Endothelial cell of hepatic sinusoid (primary cell): ENCODE data around the gene PER2.
"Not testable (repeated sequence)": the region's sequence is repeated elsewhere in the genome, so short reads cannot be mapped to it uniquely, and the experiment has no call there.

ENCODE experiments used
- in situ Hi-C: cut with HindIII; loops from 2 replicates; pipeline ENCODE4 v1.10.0; 2017; ENCODE audit warnings: low sequenced_read_pairs

Gene PER2

GRCh38 chr2:238288650-238289573 is 502 bp upstream of the PER2 start:
- in situ Hi-C loops = no loop called here

DNA sequence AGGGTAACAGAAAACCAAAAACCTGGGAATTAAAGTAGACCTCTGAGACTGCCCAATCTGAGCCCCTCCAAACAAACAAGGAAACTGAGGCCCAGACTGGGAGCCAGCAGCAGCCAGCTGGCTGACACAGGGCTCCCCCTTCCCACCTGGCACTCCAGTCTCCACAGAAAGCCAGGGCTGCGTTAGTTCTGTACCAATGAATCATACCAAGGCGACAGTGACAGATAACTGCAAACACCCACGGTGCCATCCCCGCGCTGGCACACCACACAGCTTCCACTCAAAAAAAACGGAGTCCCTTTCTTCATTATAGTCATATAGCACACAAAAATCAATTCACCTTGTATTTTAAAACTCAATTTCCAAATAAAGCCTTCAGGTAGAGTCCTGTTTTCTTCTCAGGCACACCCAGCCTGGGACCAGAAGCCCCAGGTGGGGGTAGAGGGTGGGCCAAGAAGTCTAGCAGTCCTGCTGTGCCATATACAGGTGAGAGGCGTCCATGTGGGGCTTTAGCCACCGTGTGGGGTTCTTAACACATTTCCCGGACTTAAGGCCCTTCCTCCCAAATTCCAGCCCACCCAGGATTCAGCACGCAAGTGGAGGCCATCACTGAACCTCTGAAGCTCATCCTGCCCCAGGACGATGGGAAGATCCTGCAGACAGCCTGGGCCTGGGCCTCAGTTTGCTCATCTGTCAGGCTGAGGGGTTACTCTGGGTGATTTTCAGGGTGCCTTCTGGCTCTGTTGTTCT is 1.2 kb downstream of the PER2 start:
- in situ Hi-C loops = no loop called here

GRCh38 chr2:238286551-238286950 is 1.9 kb downstream of the PER2 start:
- in situ Hi-C loops = no loop called here

DNA sequence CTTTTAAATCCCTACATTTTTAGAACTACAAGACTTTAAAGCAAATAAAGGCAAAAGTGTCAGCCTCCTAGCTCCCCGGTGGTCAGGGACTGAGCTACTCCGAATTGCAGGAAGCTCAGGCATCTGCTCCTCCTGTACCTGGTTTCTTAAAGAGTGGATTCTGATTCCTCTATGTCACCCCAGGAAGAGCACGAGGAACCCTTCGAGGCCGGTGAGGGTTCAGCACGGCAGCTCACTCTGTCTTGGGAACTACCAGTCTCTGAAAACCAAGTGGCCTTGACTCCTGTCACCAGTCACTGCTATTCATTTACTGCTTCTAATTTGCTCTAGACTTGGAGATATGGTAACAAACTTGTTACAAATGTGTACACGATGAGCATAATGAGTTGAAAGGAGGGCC is 2.3 kb downstream of the PER2 start:
- in situ Hi-C loops = no loop called here

- in situ Hi-C loops = no loop called here
Measured at GRCh38 chr2:238285653-238286082, 2.7 kb downstream of the PER2 start.

GRCh38 chr2:238284802-238285515 is 3.5 kb downstream of the PER2 start:
- in situ Hi-C loops = no loop called here

DNA sequence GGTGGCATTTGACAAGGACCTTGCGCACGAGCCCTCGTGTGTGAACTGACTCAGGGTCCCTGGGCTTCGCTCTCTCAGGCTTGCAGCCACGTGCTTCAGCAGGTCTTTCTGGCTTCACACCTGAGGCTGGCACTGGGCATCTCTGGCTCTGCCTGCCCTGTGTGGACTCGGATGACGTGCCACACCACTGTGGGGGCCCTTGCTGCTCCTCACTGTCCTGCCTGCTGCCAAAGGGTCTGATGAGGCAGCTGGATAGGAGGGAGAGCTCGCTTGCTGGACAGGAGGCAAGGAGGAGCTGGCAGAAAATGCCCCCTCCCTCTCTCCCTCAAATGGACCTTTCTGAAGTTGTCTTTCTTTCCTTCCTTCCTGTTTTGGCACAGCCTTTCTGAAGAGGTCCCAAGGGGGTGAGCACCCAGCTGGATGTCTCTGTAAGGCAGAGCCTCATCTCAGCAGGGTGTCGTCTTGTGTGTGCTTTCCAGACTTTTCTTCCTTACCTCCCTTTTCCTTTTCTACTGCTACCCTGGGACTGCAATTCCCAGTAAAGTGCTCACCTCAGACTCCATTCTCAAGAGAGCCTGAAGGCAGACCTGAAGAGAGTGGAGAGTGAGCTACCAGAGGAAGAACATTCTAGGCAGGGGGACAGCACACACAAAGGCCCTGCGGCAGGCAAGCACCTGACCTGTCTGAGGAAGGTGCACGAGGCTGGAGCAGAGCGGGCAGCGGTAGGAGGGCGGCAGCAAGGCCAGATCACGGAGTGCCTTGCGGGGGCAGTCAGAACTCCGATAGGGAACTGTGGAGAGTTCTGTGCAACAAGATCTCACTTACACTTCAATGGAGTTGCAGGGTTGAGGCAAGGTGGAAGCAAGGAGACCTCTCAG is 5.3 kb downstream of the PER2 start:
- in situ Hi-C loops = no loop called here

DNA sequence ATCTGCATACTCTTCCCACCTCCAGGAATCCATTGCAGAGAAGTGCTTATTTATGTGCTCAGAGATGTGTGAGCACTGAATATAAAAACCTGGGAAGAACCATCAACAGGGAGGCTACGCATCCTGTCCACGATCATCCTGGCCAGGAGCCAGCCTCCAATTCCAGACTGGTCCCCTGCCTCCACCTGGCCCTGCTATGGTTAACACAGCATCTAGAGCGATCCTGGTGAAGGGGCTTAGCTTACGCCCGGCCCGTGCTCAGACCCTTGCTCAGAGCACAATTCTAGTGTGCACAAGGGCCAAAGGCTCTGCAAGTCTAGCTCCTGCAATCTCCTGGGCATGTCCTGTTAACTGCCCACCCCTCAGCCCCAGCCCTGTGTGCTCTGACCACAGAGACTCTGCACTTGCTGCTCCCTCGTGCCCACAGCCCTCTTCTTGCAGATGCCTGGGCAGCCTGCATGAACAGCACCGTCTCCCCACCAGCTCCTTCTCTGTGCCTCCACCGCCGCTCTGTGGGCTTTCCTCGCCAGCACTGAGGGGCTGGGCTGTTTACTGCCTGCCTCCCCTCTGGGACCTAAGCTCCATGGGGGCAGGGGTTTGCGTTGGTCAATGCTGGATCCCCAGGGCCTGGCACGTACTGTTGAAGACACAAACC is 6.5 kb downstream of the PER2 start:
- in situ Hi-C loops = no loop called here

DNA sequence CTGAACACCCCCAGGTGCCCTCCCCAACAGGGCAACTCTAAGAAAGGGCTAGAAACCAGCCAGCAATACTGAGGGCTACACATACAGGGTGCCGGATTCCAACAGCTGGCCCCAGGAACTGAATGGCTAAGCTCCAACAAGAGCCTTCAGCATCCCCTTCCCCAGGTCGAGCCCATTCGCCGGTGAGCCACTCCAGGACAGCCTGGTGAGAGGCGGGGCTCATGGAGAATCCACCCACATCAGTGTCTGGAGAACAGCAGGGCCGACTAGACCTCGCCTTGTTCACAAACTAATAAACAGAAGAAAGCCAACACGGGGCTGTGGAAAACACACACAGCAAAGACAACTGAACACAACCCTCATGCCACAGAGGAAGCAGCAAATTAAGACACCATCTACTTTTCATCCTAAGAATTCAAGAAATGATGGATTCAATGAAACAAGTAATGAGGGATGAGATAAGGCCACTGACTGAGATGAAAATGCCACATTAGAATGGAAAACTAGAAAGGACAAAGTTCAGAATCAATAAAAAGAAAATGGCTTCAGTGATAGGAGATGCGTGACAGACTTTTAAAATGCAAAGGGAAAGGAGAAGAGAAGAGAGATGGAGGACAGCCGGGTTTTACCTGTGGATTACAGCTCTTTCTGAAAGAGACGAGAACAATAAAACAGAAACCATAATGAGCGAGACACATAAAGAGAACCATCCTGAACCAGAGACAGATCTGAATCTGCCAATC is 8.2 kb downstream of the PER2 start:
- in situ Hi-C loops = no loop called here

DNA sequence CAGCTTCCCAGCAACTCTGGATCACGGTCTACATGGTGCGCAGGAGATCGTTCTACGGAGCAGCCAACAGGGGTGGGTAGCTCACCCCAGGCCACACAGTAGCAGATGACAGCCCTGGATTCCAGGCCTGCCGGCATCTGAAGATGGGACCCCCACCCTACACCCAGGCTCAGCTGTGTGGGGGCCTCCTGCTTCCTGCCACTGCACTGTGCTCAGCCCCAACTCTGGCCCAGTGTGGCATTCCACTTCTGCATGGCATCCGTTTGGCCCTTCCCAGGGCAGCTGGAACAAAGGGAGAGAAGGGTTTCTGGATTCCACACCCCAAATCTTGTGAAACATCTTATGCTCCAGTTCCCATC is 9.1 kb downstream of the PER2 start:
- in situ Hi-C loops = no loop called here

DNA sequence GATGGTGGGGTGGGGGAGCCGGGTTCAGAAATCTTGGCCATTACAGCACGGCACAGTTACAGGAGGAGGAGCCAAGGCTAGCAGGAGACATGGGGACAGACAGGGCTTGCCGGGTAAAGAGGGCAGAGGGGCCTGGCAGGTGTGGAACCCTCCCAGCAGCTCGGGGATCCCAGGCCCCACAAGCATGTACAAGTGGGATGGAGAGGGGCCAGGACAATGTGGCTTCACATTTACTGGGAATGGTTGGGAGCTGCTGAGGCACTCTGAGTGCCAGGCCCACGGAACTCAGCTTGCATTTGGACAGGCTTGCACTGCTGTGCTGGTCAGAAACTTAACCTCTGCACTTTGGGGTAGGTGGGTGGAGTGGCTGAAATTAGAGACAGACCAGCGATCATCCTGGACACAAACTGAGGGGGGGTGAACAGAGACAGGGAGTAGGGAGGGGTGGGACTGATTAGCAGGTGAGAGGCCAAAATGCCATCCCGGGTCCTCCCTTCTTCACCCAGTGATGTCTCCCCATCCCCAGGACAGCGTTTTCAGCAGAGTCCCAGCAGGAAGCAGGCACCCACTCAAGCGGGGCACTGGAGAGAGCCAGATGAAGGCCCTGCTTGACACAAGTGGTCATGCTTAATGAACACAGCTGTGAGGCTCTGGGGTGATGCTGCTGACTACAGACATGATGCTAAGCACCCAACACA is 9.6 kb downstream of the PER2 start:
- in situ Hi-C loops = no loop called here

DNA sequence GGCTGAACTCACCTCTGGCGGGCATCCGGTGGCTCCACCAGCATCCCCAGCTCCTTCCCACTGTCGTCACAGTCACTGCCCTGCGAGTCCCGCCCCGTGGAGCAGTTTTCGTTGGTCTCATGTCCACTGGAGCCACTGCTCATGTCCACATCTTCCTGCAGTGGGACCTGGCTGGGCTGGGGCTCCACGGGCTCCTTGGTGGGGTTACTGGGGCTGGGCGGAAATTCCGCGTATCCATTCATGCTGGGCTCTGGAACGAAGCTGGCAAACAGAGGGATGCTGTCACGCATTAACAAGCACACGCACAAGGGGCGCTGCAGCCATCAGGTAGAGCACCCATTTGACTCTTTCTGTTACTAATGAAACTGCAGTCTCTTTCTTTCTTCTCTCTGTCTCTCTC is 10.7 kb downstream of the PER2 start:
- in situ Hi-C loops = no loop called here

GRCh38 chr2:238274152-238274865 is 14.1 kb downstream of the PER2 start:
- in situ Hi-C loops = no loop called here

DNA sequence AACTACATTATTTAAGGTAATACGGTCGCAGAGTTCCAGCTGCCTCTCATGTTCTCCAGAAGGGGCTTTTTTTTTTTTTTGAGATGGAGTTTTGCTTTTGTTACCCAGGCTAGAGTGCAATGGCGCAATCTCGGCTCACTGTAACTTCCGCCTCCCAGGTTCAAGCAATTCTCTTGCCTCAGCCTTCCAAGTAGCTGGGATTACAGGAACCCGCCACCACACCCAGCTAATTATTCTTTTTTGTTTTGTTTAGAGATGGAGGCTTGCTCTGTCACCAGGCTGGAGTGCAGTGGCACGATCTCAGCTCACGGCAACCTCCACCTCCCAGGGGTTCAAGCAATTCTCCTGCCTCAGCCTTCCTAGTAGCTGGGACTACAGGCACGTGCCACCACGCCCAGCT is 15.0 kb downstream of the PER2 start:
- in situ Hi-C loops = not testable (repeated sequence)

DNA sequence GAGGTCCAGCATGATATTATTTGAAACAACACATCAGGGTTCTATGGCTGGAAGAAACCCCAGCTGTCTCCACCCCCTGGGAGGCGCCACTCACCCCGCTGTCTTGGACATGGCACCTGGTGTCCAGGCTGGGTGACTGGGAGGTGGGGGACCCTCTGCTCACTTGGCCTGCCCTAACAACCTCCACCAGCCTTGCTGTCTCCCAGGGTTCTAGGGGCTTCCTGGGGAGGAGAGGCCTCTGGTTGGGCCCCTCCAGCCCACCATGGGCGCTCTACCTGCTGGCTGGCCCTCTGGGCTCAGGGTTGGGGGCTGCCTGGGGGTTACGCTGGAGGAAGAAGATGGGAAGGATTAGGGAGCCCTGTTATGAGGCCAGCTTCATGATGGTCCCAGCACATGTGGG is 16.3 kb downstream of the PER2 start:
- in situ Hi-C loops = no loop called here

DNA sequence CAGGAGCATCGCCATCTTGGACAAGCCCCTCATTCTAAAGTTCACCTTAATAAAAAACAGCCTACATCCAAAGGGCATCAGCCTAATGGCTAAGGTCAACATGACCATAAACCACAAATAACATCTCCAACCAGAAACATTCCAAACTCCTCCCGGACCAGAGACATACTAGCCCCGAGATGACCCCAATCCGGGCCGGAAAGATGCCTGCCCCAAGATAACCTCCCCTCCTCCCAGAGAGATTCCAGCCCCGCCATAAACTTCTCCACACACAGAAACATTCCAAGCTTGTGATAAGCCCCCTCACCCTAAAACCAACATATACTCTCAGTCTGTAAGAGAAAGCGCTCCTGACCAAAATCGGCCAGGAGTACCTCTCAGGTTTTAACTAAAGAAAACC is 16.7 kb downstream of the PER2 start:
- in situ Hi-C loops = not testable (repeated sequence)

GRCh38 chr2:238271061-238271554 is 17.3 kb downstream of the PER2 start:
- in situ Hi-C loops = no loop called here

DNA sequence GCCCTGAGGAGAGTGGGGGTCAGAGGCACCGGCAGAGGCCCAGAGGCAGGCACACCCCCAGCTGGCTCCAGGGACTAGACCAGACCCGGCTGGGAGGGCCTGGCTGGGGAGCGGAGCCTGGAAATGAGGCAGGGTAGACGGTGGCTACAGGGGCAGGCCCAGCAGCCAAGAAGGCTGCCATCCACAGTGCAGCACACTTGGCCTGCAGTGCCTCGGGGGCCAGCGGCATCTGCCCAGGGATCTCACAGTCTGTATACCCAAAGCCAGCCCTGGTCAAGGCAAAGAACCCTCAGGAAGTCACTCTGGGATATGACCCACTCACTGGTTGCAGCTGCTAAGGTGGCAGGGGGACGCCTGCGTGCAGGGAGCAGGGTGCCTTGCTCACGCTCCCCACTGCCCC is 17.8 kb downstream of the PER2 start:
- in situ Hi-C loops = no loop called here
